Central memory CD4-positive, alpha-beta T cell (primary cell): ENCODE measurements around the gene PRKCG.
"Not testable (repeated sequence)": the region's sequence is repeated elsewhere in the genome, so short reads cannot be mapped to it uniquely, and the experiment has no call there.

Source experiments
- DNase-seq: peaks from one replicate; pipeline ENCODE4 v3.0.0; 2022

PRKCG gene

DNA sequence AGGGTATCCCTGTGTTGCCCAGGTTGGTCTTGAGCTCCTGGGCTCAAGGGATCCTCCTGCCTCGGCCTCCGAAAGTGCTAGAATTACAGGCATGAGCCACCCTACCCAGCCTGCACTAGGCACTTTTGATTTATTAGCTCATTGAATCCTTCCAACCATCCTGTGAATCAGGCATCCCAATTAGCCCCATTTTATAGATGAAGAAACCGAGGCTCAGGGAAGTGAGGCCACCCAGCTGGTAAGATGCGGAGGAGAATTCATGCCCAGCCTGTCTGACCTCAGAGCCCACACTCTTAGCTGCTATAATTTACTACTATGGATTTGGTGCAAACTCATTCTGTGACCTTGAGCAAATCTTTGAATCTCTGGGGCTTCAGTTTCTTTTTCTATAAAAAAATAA, 62.9 kb downstream of the PRKCG start:
- DNase-seq = no peak

- no peak for DNase-seq
These were observed 63.4 kb downstream of the PRKCG start for GRCh38 chr19:53945441-53945840.

GRCh38 chr19:53945998-53946397, 64.0 kb downstream of the PRKCG start:
- DNase-seq = no peak

GRCh38 chr19:53947624-53948023, 65.6 kb downstream of the PRKCG start:
- DNase-seq = no peak

DNA sequence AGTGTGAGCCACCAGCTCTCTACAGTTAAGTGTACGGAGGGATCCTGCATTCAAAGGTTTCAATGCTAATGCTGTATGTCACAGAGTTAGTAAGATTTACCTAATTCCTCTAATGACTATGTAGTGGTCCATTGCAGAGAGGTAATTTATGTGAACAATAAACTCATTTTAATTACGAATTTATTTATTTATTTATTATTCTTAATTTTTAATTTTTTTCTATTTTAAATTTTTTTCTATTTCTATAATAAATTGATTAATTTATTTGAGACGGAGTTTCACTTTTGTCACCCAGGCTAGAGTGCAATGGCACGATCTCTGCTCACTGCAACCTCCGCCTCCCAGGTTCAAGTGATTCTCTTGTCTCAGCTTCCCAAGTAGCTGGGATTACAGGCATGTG, 66.6 kb downstream of the PRKCG start:
- DNase-seq = not testable (repeated sequence)

- no peak for DNase-seq
These were observed 69.4 kb downstream of the PRKCG start for GRCh38 chr19:53951436-53951835.

GRCh38 chr19:53951947-53952346, 70.0 kb downstream of the PRKCG start:
- no peak for DNase-seq

GRCh38 chr19:53953383-53953782, 71.4 kb downstream of the PRKCG start:
- DNase-seq = no peak
